ENCODE data around the gene TUBA3D. TPM values are rescaled to one million over a fixed set of nuclear protein-coding genes. Genes with fewer than 3 reads are reported as not detected.

TUBA3D gene
- polyA plus RNA-seq, 3 donors = not detected

Other genes with a start within 250 kb of the TUBA3D start
- gene RAB6D, start 112.0 kb upstream of the TUBA3D start, polyA plus RNA-seq = not detected
- 10 to 100 TPM; 11.1 to 26.0 (median 13.6) TPM for gene MZT2A, start 16.3 kb downstream of the TUBA3D start, polyA plus RNA-seq
- gene CCDC74A, start 51.8 kb downstream of the TUBA3D start, polyA plus RNA-seq = not detected

Measured in CD14-positive monocyte (primary cell).